Measurements from ENCODE around the gene FAM219A. TPM values are rescaled to one million over a fixed set of nuclear protein-coding genes. Genes with fewer than 3 reads are reported as not detected.

FAM219A gene
- total RNA-seq, 1 donor from 2014 or later = 28.8 TPM

- no peak overlapping the region for H3K4me3 ChIP-seq
- ATAC-seq (no peak), DNase-seq (no peak)
- no peaks in the 10 kb centered on the region for H3K27me3 ChIP-seq
- intact Hi-C loops (cut with DNase I) = no loop called here
- no peaks in the 10 kb centered on the region for H3K4me1 ChIP-seq
- H3K9me3 ChIP-seq = no peaks in the 10 kb centered on the region
- no peak for TF ChIP-seq CTCF (IDR thresholded peaks at IDR 0.05)
- H3K27ac ChIP-seq = no peak overlapping the region
- H3K36me3 ChIP-seq = peaks cover 38% of the 10 kb centered on the region
These were observed 52.7 kb downstream of the FAM219A start for GRCh38 chr9:34405719-34406118.

DNA sequence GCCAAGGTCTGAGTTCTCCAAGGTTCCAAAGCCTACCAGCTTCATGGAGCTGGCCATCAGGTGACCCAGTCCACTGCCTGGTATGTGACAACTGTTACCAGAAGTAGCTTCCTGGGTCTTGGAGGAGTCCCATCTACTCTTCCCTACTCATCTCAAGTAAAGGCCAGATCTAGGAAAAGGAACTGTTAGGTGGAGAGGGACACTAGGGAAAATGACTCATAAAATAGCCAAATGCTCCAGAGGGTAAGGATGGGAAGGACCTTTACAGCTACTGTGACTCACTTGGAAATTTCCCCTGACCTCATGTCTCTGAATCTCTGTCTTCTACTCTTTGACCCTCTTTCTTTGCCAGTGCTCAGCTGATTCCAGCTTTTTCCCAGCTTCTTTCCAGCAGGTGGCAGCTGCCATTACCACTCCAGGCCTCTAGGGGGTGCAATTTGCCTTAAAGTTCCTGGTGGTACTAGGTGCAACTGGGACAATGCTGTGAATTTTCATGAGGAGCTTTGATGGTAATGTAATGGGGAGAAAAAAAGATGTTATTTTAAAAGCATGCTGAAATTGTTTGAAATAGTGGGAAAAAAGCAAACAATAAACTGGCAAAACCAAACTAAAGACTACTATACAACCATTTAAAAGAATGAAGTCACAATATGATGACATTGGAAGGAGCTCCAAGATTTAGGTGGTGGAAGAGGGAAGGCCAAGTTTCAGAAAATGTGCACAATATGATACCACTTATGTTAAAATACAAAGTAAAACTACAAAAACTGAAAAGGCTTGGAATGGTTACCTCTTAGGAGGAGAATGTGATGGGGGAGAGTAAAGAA, 54.6 kb downstream of the FAM219A start:
- DNase-seq (peak; percentile 73), ATAC-seq (peak; percentile 76)
- Histone ChIP-seq H3K27me3 (no peaks in the 10 kb centered on the region), H3K9me3 (no peaks in the 10 kb centered on the region), H3K4me3 (no peak overlapping the region), H3K4me1 (no peaks in the 10 kb centered on the region), H3K36me3 (peaks cover 45% of the 10 kb centered on the region), H3K27ac (no peak overlapping the region)
- intact Hi-C loops (cut with DNase I) = no loop called here
- peak; percentile 99 for TF ChIP-seq CTCF (IDR thresholded peaks at IDR 0.05)

GRCh38 chr9:34400686-34401602, 57.4 kb downstream of the FAM219A start:
- Histone ChIP-seq H3K36me3 (peaks cover 45% of the 10 kb centered on the region), H3K4me3 (no peak overlapping the region), H3K27me3 (no peaks in the 10 kb centered on the region), H3K9me3 (no peaks in the 10 kb centered on the region), H3K27ac (no peak overlapping the region), H3K4me1 (no peaks in the 10 kb centered on the region)
- no peak for ATAC-seq
- intact Hi-C loops (cut with DNase I) = no loop called here
- no peak for DNase-seq
- no peak for TF ChIP-seq CTCF (IDR thresholded peaks at IDR 0.05)

DNA sequence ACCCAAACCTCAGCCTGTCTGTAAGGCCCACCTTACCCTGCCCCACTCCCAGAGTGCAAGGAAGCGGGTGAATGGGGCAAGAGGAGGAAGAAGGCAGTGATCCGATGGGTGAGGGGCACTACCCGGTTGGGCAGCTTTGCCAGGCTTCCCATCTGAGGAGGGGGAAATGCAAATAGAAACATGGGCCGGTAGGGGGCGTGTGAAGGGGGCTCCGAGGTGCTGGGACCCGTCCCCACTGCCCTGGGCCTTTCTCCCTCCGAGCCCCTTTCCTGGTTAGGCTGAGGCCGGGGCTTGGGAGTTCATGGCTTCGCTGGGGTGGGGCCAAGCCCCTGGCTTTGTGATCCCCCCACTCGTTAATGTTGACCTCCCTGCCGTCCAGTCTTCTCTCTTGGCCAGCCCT, 58.1 kb downstream of the FAM219A start:
- Histone ChIP-seq H3K9me3 (no peaks in the 10 kb centered on the region), H3K4me3 (no peak overlapping the region), H3K27ac (no peak overlapping the region), H3K27me3 (no peaks in the 10 kb centered on the region), H3K4me1 (no peaks in the 10 kb centered on the region), H3K36me3 (peaks cover 44% of the 10 kb centered on the region)
- ATAC-seq (no peak), DNase-seq (no peak)
- TF ChIP-seq CTCF (IDR thresholded peaks at IDR 0.05) = no peak
- intact Hi-C loops (cut with DNase I) = no loop called here

DNA sequence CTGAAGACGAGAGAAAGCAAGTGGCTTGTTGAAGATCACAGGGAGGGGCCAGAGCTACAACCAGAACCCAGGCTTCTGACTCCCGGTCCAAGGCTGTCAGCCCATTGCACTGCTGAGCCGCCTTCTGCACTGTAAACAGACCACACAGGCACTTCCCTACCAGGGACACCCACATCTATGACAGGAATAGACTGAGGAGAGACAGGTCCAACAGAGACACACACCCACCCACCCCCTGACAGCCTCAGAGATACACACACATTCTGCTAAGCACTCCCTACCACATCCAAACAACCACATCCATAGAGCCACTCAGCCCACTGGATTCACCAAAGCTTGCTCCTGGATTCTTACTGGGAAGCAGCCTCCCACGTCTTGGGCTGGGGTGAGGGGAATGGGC, 58.6 kb downstream of the FAM219A start:
- Histone ChIP-seq H3K27me3 (no peaks in the 10 kb centered on the region), H3K27ac (no peak overlapping the region), H3K4me1 (no peaks in the 10 kb centered on the region), H3K36me3 (peaks cover 38% of the 10 kb centered on the region), H3K9me3 (no peaks in the 10 kb centered on the region), H3K4me3 (no peak overlapping the region)
- no peak for TF ChIP-seq CTCF (IDR thresholded peaks at IDR 0.05)
- DNase-seq = no peak
- no peak for ATAC-seq
- intact Hi-C loops (cut with DNase I) = no loop called here
